NCI-H1105 treated with DMSO at 0.1 percent for 48 hours (cell line): Measurements from ENCODE around the gene CTSC.
"Not testable (repeated sequence)": the region's sequence is repeated elsewhere in the genome, so short reads cannot be mapped to it uniquely, and the experiment has no call there.

Experiments
- DNase-seq: peaks from one replicate; lab custom pipeline; 2025; lab: John Stamatoyannopoulos, UW

CTSC gene

GRCh38 chr11:88282747-88283515 lies 54.6 kb downstream of the CTSC start:
- no peak for DNase-seq

DNA sequence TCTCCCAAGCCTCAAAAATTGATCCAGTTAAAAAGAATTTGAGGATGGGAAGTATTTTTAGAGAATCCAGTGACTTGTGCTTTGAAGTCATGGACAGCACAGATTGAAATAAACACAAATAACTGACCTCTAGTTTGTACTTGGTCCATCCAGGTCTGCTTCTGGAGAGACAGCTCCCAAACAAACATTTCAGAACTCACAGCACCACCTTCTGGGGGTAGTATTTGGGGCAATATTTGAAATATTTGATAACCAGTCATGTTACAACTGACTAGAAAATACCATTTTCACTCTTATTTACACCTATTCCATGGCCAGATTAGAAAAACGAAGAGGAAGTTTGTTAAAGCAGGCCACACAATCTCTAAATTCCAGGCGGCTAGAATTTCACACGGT lies 56.2 kb downstream of the CTSC start:
- DNase-seq, result peak; percentile 28

DNA sequence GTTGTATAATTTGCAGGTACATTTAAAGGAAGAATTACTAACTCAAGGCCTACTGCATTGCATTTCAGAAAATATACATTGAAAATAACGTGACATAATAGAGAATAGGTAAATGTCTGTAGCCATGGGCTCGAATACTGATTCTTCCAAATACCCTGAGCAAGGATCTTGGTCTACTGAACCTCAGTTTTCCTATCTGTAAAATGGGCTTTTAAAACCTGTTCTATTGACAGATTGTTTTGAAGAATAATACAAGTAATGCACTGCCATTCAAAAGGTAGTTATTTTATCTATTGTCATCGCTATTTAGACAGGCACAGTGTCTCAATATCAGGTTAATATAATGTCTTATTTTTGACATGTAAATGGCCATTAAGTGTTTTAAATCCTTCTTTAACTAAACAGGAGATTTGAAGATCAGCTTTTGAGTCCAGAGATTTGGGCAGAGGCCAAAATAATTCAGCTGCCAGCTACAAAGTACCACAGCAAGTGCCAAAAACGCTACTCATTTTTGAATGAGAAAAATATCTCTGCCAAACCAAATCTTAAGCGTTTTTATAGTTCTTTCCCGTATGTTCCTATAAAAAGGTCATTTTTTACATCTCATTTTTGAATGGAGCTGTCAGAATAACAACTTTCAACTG lies 56.7 kb downstream of the CTSC start:
- peak; percentile 44 for DNase-seq

DNA sequence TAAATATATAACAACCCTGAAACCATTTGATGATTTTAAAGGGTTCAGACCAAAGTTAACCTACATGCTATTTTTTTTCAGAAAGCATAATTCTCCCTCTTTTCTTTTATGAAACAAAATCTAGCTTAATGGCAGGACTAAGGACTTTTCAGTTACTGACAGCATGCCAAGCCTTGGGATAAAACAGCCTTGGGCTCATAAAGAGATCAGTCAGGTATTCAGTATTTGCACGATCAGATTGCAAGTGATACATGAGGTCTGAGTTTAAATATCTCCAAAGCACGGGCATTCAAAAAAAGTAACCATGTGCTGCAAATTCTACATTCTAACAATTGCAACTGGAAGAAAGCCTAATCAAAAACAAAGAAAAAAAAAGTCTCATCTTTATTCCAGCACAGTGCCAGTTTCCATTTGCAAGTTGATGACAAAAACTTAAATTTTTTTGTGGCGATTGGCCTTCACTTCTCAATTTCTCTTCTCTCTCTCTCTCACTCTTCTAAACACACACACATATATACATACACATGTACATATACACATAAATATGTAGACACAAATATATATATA lies 60.1 kb downstream of the CTSC start:
- DNase-seq, result no peak

- no peak for DNase-seq
These were observed 61.9 kb downstream of the CTSC start for GRCh38 chr11:88275636-88276035.

GRCh38 chr11:88266919-88267318 lies 70.6 kb downstream of the CTSC start:
- no peak for DNase-seq

DNA sequence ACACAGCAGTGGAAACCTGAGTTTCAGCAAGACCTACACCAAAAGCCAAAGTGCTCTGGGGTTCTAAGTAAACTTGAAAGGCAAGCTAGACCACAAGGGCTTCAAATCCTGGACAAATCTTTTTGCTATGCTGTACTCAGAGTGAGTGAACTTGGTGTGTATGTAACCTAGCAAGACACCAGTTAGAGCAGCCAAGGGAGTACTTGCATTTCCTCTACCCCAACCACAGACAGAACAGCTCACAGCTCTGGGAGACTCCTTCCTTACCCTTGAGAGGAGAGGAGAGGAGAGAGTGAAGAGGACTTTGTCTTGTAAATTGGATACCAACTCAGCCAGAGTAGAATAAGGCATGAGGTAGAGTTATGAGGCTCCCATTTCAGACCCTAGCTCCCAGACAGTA lies 71.4 kb downstream of the CTSC start:
- DNase-seq, result no peak

DNA sequence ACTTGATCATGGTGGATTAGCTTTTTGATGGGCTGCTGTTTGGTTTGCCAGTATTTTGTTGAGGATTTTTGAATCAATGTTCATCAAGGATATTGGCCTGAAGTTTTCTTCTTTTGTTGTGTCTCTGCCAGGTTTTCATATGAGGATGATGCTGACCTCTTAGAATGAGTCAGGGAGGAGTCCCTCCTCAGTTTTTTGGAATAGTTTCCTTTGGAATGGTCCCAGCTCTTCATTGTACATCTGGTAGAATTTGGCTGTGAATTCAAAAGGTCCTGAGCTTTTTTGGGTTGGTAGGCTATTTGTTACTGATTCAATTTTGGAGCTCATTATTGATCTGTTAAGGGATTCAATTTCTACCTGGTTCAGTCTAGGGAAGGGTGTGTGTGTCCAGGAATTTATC lies 78.1 kb downstream of the CTSC start:
- DNase-seq, result no peak

DNA sequence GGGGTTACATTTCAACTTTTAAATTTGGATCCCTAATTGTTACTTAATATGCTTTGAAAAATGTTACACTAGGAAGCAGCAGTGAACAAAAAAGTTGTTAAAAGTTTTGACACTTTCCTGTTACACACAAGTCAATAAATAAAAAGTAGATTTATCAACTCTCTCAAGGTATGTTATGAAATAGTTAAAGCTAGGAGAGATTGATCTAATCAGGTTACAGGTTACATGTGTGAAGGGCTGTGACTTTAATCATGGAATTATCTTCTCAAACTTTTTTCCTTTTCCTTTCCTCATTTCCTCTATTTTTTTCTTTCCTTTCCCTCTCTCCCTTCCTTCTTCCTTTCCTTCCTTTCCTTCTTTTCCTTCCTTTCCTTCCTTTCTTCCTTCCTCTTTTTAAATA lies 85.3 kb downstream of the CTSC start:
- DNase-seq, result no peak

- peak; percentile 97 for DNase-seq
These were observed 86.8 kb downstream of the CTSC start for GRCh38 chr11:88250566-88251242.

- no peak for DNase-seq
These were observed 87.8 kb downstream of the CTSC start for GRCh38 chr11:88249706-88250105.

DNA sequence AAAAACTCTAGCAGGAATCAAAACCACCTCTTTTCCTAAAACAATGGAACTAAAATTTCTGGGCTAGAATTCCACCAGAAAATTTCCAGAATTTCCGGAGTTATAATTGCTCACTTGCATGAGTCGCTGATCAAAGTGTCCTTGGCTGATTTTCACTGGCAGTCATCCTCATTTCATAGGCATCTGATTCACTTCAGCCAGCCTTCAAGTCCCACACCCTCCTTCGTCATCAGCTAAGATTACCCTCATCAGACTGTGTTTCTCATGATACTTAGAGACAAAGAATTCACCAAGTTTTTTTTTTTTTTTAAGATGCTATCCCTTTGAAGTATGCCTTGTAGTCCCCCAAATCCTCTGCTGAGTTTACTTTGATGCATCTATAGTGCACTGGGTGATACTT lies 90.8 kb downstream of the CTSC start:
- DNase-seq, result no peak

DNA sequence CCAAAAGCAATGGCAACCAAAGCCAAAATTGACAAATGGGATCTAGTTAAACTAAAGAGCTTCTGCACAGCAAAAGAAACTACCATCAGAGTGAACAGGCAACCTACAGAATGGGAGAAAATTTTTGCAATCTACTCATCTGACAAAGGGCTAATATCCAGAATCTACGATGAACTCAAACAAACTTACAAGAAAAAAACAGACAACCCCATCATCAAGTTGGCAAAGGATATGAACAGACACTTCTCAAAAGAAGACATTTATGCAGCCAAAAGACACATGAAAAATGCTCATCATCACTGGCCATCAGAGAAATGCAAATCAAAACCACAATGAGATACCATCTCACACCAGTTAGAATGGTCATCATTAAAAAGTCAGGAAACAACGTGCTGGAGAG lies 92.0 kb downstream of the CTSC start:
- DNase-seq, result not testable (repeated sequence)
